IPS-NIHi7 (cell line): Measurements from ENCODE around the gene ADARB2.

Experiments used
- DNase-seq: peaks from one replicate; pipeline ENCODE4 v3.0.0; 2012; ENCODE audit warnings: mixed read lengths; ENCODE audit errors: extremely low spot score

The ADARB2 gene

GRCh38 chr10:1327759-1328158 lies 409.6 kb downstream of the ADARB2 start:
- DNase-seq, result no peak

- DNase-seq, result peak; percentile 44
Measured at GRCh38 chr10:1326514-1326913, 410.8 kb downstream of the ADARB2 start.

GRCh38 chr10:1324903-1325302 lies 412.4 kb downstream of the ADARB2 start:
- DNase-seq, result no peak

- DNase-seq, result no peak
Measured at GRCh38 chr10:1323951-1324350, 413.4 kb downstream of the ADARB2 start.

- no peak for DNase-seq
Measured at GRCh38 chr10:1320739-1321320, 416.5 kb downstream of the ADARB2 start.

- DNase-seq, result no peak
Measured at GRCh38 chr10:1316809-1317143, 420.5 kb downstream of the ADARB2 start.

- DNase-seq, result no peak
Measured at GRCh38 chr10:1316121-1316808, 421.1 kb downstream of the ADARB2 start.

GRCh38 chr10:1315178-1315577 lies 422.1 kb downstream of the ADARB2 start:
- no peak for DNase-seq

GRCh38 chr10:1311726-1312125 lies 425.6 kb downstream of the ADARB2 start:
- no peak for DNase-seq

GRCh38 chr10:1310271-1310789 lies 427.0 kb downstream of the ADARB2 start:
- DNase-seq, result peak; percentile 66

- DNase-seq, result peak; percentile 64
Measured at GRCh38 chr10:1309617-1310270, 427.6 kb downstream of the ADARB2 start.

- no peak for DNase-seq
Measured at GRCh38 chr10:1308962-1309616, 428.2 kb downstream of the ADARB2 start.

- no peak for DNase-seq
Measured at GRCh38 chr10:1308173-1308961, 429.0 kb downstream of the ADARB2 start.

- DNase-seq, result no peak
Measured at GRCh38 chr10:1301143-1301542, 436.2 kb downstream of the ADARB2 start.

GRCh38 chr10:1300218-1300617 lies 437.1 kb downstream of the ADARB2 start:
- DNase-seq, result no peak

- DNase-seq, result no peak
Measured at GRCh38 chr10:1299041-1299726, 438.1 kb downstream of the ADARB2 start.

GRCh38 chr10:1297566-1298301 lies 439.6 kb downstream of the ADARB2 start:
- DNase-seq, result peak; percentile 59

GRCh38 chr10:1295756-1296480 lies 441.4 kb downstream of the ADARB2 start:
- no peak for DNase-seq

GRCh38 chr10:1294748-1295147 lies 442.6 kb downstream of the ADARB2 start:
- DNase-seq, result no peak
